ENCODE data around the gene OAF.
"Not testable (repeated sequence)": the region's sequence is repeated elsewhere in the genome, so short reads cannot be mapped to it uniquely, and the experiment has no call there.

OAF gene

GRCh38 chr11:120239713-120240640, 29.1 kb downstream of the OAF start, which contains the start of gene POU2F3:
Gene POU2F3, plus strand, starts transcription at chr11:120240140. Its CDS starts 204 bp downstream, at chr11:120240344.
- no peak for DNase-seq (ENCODE audit: extremely low read depth in 1 of 2, low read depth in 1 of 2)

GRCh38 chr11:120240866-120241265, 30.0 kb downstream of the OAF start:
- no peak for DNase-seq (ENCODE audit: extremely low read depth in 1 of 2, low read depth in 1 of 2)

GRCh38 chr11:120241277-120241676, 30.4 kb downstream of the OAF start:
- DNase-seq (ENCODE audit: extremely low read depth in 1 of 2, low read depth in 1 of 2) = no peak

GRCh38 chr11:120243221-120243620, 32.4 kb downstream of the OAF start:
- no peak for DNase-seq (ENCODE audit: extremely low read depth in 1 of 2, low read depth in 1 of 2)

- no peak for DNase-seq (ENCODE audit: extremely low read depth in 1 of 2, low read depth in 1 of 2)
These were observed 33.9 kb downstream of the OAF start for GRCh38 chr11:120244476-120245365.

GRCh38 chr11:120245434-120245833, 34.6 kb downstream of the OAF start:
- DNase-seq (ENCODE audit: extremely low read depth in 1 of 2, low read depth in 1 of 2) = no peak

GRCh38 chr11:120248551-120249278, 37.9 kb downstream of the OAF start:
- no peak for DNase-seq (ENCODE audit: extremely low read depth in 1 of 2, low read depth in 1 of 2)

- no peak for DNase-seq (ENCODE audit: extremely low read depth in 1 of 2, low read depth in 1 of 2)
These were observed 38.7 kb downstream of the OAF start for GRCh38 chr11:120249279-120250262.

GRCh38 chr11:120253377-120253776, 42.5 kb downstream of the OAF start:
- not testable (repeated sequence) for DNase-seq (ENCODE audit: extremely low read depth in 1 of 2, low read depth in 1 of 2)

- DNase-seq (ENCODE audit: extremely low read depth in 1 of 2, low read depth in 1 of 2) = no peak
These were observed 44.1 kb downstream of the OAF start for GRCh38 chr11:120254788-120255518.

GRCh38 chr11:120255519-120255866, 44.7 kb downstream of the OAF start:
- DNase-seq (ENCODE audit: extremely low read depth in 1 of 2, low read depth in 1 of 2) = no peak

GRCh38 chr11:120256178-120256577, 45.3 kb downstream of the OAF start:
- DNase-seq (ENCODE audit: extremely low read depth in 1 of 2, low read depth in 1 of 2) = no peak

- no peak for DNase-seq (ENCODE audit: extremely low read depth in 1 of 2, low read depth in 1 of 2)
These were observed 45.9 kb downstream of the OAF start for GRCh38 chr11:120256779-120257178.

- DNase-seq (ENCODE audit: extremely low read depth in 1 of 2, low read depth in 1 of 2) = no peak
These were observed 46.5 kb downstream of the OAF start for GRCh38 chr11:120257346-120257745.

- DNase-seq (ENCODE audit: extremely low read depth in 1 of 2, low read depth in 1 of 2) = no peak
These were observed 47.8 kb downstream of the OAF start for GRCh38 chr11:120258661-120259060.

GRCh38 chr11:120259241-120259640, 48.4 kb downstream of the OAF start:
- DNase-seq (ENCODE audit: extremely low read depth in 1 of 2, low read depth in 1 of 2) = no peak

- no peak for DNase-seq (ENCODE audit: extremely low read depth in 1 of 2, low read depth in 1 of 2)
These were observed 49.2 kb downstream of the OAF start for GRCh38 chr11:120259988-120260565.

GRCh38 chr11:120260616-120261015, 49.8 kb downstream of the OAF start:
- no peak for DNase-seq (ENCODE audit: extremely low read depth in 1 of 2, low read depth in 1 of 2)

- no peak for DNase-seq (ENCODE audit: extremely low read depth in 1 of 2, low read depth in 1 of 2)
These were observed 50.5 kb downstream of the OAF start for GRCh38 chr11:120261321-120261720.

Data from activated CD8-positive, alpha-beta memory T cell treated with anti-CD3 and anti-CD28 coated beads for 1 hour (primary cell).